ENCODE measurements around the gene TRPC4.

The TRPC4 gene

GRCh38 chr13:37657956-37658355 lies 211.6 kb downstream of the TRPC4 start:
- DNase-seq: no peak

GRCh38 chr13:37657134-37657533 lies 212.4 kb downstream of the TRPC4 start:
- DNase-seq: no peak

- no peak for DNase-seq
Measured at GRCh38 chr13:37656247-37656940, 213.2 kb downstream of the TRPC4 start.

GRCh38 chr13:37652596-37652995 lies 217.0 kb downstream of the TRPC4 start:
- no peak for DNase-seq

GRCh38 chr13:37651891-37652290 lies 217.7 kb downstream of the TRPC4 start:
- no peak for DNase-seq

GRCh38 chr13:37648609-37649008 lies 221.0 kb downstream of the TRPC4 start:
- DNase-seq: no peak

GRCh38 chr13:37647031-37647650 lies 222.4 kb downstream of the TRPC4 start:
- no peak for DNase-seq

- DNase-seq: no peak
Measured at GRCh38 chr13:37646531-37646930, 223.0 kb downstream of the TRPC4 start.

GRCh38 chr13:37645181-37645740 lies 224.3 kb downstream of the TRPC4 start:
- DNase-seq: no peak

GRCh38 chr13:37641391-37641790 lies 228.2 kb downstream of the TRPC4 start:
- DNase-seq: no peak

GRCh38 chr13:37640499-37640898 lies 229.1 kb downstream of the TRPC4 start:
- DNase-seq: peak in 4 of 56 donors; percentile 1 to 34 (median 16)

- DNase-seq: no peak
Measured at GRCh38 chr13:37636701-37637100, 232.9 kb downstream of the TRPC4 start.

GRCh38 chr13:37632294-37632693 lies 237.3 kb downstream of the TRPC4 start:
- DNase-seq: no peak

GRCh38 chr13:37627428-37627827 lies 242.1 kb downstream of the TRPC4 start:
- no peak for DNase-seq

- no peak for DNase-seq
Measured at GRCh38 chr13:37621811-37622361, 247.7 kb downstream of the TRPC4 start.

GRCh38 chr13:37618554-37618953 lies 251.0 kb downstream of the TRPC4 start:
- DNase-seq: no peak

GRCh38 chr13:37617173-37617572 lies 252.4 kb downstream of the TRPC4 start:
- no peak for DNase-seq

GRCh38 chr13:37616131-37616530 lies 253.4 kb downstream of the TRPC4 start:
- DNase-seq: no peak

GRCh38 chr13:37615276-37615675 lies 254.3 kb downstream of the TRPC4 start:
- no peak for DNase-seq

GRCh38 chr13:37613638-37614037 lies 255.9 kb downstream of the TRPC4 start:
- DNase-seq: no peak

- no peak for DNase-seq
Measured at GRCh38 chr13:37613236-37613635, 256.3 kb downstream of the TRPC4 start.

GRCh38 chr13:37608750-37609339 lies 260.7 kb downstream of the TRPC4 start:
- no peak for DNase-seq

Measured in amygdala (tissue), 56 donors.